Stimulated activated CD4-positive, alpha-beta T cell treated with anti-CD3 and anti-CD28 coated beads, Interleukin-1b, Interleukin-23, amount 100 ng/mL, for 48 hours (primary cell): Measurements from ENCODE around the gene INHBC.
"Not testable (repeated sequence)": the region's sequence is repeated elsewhere in the genome, so short reads cannot be mapped to it uniquely, and the experiment has no call there.

Source experiments
- DNase-seq: peaks from one replicate; pipeline ENCODE4 v3.0.0-alpha.2; 2020

Gene INHBC

GRCh38 chr12:57487597-57488401, 53.2 kb downstream of the INHBC start, which contains the start of gene MARS1:
Gene MARS1, plus strand, starts transcription at chr12:57488068. Its CDS starts 23 bp downstream, at chr12:57488091.
- DNase-seq = peak; percentile 95

- DNase-seq = no peak
These were observed 54.0 kb downstream of the INHBC start for GRCh38 chr12:57488402-57489156.

GRCh38 chr12:57489157-57489641, 54.6 kb downstream of the INHBC start:
- DNase-seq = no peak

DNA sequence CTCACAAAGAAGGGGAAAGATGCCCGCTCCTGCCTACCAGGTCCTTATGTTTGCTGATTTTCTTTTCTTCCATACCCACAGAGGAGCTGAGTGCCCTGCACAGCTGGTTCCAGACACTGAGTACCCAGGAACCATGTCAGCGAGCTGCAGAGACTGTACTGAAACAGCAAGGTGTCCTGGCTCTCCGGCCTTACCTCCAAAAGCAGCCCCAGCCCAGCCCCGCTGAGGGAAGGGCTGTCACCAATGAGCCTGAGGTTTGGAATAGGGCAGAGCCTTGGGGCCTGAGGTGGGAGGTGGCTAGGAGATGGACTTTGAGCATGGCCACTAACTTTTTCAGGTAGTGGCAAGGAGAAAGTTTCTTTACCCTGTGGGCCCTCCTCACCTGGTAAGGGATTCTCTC, 55.5 kb downstream of the INHBC start:
- no peak for DNase-seq

- no peak for DNase-seq
These were observed 57.1 kb downstream of the INHBC start for GRCh38 chr12:57491393-57492280.

DNA sequence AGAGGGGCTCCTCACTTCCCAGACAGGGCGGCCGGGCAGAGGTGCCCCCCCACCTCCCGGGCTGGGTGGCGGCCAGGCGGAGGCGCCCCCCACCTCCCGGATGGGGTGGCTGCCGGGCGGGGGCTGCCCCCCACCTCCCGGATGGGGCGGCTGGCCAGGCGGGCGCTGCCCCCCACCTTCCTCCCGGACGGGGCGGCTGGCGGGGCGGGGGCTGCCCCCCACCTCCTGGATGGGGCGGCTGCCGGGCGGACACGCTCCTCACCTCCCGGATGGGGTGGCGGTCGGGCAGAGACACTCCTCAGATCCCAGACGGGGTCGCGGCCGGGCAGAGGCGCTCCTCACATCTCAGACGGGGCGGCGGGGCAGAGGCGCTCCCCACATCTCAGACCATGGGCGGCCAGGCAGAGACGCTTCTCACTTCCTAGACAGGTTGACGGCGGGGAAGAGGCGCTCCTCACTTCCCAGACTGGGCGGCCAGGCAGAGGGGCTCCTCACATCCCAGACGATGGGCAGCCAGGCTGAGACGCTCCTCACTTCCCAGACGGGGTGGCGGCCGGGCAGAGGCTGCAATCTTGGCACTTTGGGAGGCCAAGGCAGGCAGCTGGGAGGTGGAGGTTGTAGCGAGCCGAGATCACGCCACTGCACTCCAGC, 60.6 kb downstream of the INHBC start:
- DNase-seq = not testable (repeated sequence)

DNA sequence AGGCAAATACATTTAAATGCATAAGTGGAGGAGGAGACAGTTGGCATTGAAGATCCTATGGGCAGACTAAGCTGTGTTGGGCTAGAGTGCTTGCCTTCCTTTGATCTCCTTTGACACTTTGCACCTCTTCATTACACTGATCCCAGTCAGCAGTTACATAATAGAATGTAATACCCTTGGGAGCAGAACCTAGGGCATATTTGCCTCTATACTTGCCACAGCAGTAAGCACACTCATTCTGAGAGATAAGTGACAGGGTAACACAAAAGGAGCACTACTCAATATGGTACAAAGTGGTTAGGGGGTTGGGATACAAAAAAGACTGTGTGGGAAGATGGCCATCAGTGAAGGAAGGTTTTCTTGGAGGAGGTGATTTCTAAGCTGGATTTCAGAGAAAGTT, 62.2 kb downstream of the INHBC start:
- DNase-seq = no peak

DNA sequence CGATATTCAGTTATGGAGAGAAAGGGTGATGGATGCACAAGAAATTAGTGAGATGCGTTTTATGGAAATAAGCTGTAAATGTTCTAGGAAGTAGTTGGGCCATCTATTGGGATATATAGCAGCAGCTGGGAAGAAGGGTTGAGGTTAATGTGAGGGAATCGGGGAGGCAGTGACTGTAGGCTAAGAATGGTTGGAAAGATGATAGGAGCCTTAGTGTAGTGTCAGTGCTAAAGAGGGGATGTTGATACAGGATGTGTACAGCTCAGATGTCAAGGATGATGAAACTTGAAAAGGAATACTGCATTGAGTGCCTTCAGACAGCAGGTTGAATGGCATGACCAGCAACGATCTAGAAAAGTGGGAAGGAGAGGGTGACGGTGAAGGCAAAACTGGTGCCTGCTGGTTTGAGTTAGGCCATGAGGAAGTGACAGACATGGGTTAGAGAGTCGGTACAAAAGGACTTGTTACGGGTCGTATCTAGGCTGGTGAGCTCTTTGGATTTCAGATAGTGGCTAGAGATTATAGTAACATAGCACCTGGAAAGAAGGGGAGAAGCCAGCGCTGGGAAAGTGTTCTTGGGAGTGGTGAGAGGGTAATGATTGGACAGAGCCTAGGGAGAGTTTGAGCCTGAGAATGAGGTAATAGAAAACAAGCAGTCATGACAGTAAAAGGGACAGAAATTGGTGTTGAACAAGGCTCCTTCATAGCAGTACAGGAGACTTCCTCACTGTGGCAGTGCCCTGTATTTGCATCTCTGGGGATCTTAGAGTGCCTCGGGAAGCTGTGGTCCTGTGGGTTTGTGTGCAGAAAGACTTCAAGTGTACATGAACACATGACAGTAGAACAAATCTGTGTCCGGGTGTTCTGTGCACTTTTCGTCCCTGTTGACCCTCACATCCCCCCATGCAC, 62.9 kb downstream of the INHBC start:
- no peak for DNase-seq

GRCh38 chr12:57498132-57498502, 63.5 kb downstream of the INHBC start:
- no peak for DNase-seq

GRCh38 chr12:57498571-57498970, 64.0 kb downstream of the INHBC start:
- DNase-seq = no peak

DNA sequence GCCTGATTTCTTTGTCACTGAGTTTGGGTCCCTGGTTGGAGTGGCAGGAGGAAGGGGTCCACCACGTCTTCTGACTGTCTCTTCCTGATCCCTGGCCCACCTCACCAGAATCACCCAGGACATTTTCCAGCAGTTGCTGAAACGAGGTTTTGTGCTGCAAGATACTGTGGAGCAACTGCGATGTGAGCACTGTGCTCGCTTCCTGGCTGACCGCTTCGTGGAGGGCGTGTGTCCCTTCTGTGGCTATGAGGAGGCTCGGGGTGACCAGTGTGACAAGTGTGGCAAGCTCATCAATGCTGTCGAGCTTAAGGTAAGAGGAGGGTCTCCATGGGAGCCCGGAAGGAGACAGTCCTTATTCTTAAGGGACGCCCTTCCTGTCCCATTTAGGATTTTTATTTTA, 65.6 kb downstream of the INHBC start:
- DNase-seq = no peak
